Natural killer cell (primary cell): ENCODE data around the gene LRRC8E. TPM values are rescaled to one million over a fixed set of nuclear protein-coding genes. Genes with fewer than 3 reads are reported as not detected.

Source experiments
- ATAC-seq, 3 donors: fragments of 150-1000 bp in 2 of 3; fragments of 200-7000 bp in 1 of 3; cut with Tn5 transposase; 1 replicate in 1 of 3; 2 replicates in 2 of 3; pipeline ENCODE4 v1.10.0; 2021; ENCODE audit warnings: mild to moderate bottlenecking in 2 of 3, moderate library complexity in 2 of 3
- DNase-seq, 2 donors: peaks; one replicate each; pipeline versions ENCODE4 v3.0.0 to v3.0.0-alpha.2; 2013 to 2021; ENCODE audit warnings: mixed read lengths in 1 of 2
- H3K27ac ChIP-seq: one replicate; pipeline ENCODE4 v1.5.1; 2013; ENCODE audit warnings: mild to moderate bottlenecking, low read length
- H3K27me3 ChIP-seq: one replicate; pipeline ENCODE4 v1.6.1; 2013; ENCODE audit warnings: low read length; ENCODE audit not compliant: control insufficient read depth, insufficient read depth
- H3K36me3 ChIP-seq: one replicate; pipeline ENCODE4 v1.6.1; 2013; ENCODE audit warnings: low read length; ENCODE audit not compliant: control insufficient read depth, insufficient read depth
- H3K4me1 ChIP-seq: one replicate; pipeline ENCODE4 v1.6.1; 2013; ENCODE audit warnings: low read length; ENCODE audit not compliant: control insufficient read depth, insufficient read depth
- H3K4me3 ChIP-seq: one replicate; pipeline ENCODE4 v1.5.1; 2013; ENCODE audit warnings: low read length
- H3K9me3 ChIP-seq: one replicate; pipeline ENCODE4 v1.6.1; 2013; ENCODE audit warnings: low read length; ENCODE audit not compliant: control insufficient read depth, insufficient read depth
- H3K27ac Mint-ChIP-seq, 2 donors: one replicate each; pipeline ENCODE4 v1.8.0; 2022; ENCODE audit warnings: mild to moderate bottlenecking in 2 of 2, mixed read lengths in 2 of 2, moderate library complexity in 1 of 2
- H3K27me3 Mint-ChIP-seq, 2 donors: one replicate each; pipeline ENCODE4 v1.8.0; 2022; ENCODE audit warnings: low read depth in 2 of 2, mixed read lengths in 2 of 2
- H3K36me3 Mint-ChIP-seq: one replicate; pipeline ENCODE4 v1.8.0; 2022; ENCODE audit warnings: mixed read lengths
- H3K4me1 Mint-ChIP-seq, 2 donors: one replicate each; pipeline ENCODE4 v1.8.0; 2022; ENCODE audit warnings: mixed read lengths in 2 of 2
- H3K4me3 Mint-ChIP-seq: one replicate; pipeline ENCODE4 v1.8.0; 2022; ENCODE audit warnings: mild to moderate bottlenecking, moderate library complexity, mixed read lengths
- H3K9me3 Mint-ChIP-seq, 2 donors: one replicate each; pipeline ENCODE4 v1.8.0; 2022; ENCODE audit warnings: mixed read lengths in 2 of 2
- WGBS: methylation state at CpG from one replicate; pipeline ENCODE4 v1.1.7; 2013; ENCODE audit warnings: missing lambda C conversion rate; ENCODE audit not compliant: insufficient coverage; 5-methylcytosine and 5-hydroxymethylcytosine counted together
- intact Hi-C: fragments of 100-400 bp; cut with micrococcal nuclease; formaldehyde crosslinking; loops from one replicate; pipeline ENCODE4 v1.14.2; 2022
- total RNA-seq, 4 donors: library from RNA; stranded (reverse); fragments of 120-200 nt in 1 of 4; gene quantifications; one replicate each; pipeline versions ENCODE4 v1.2.3 to v1.2.4, GENCODE V29; 2013 to 2022
- TF ChIP-seq, protein P1 (sequence below): fragments of 200-600 bp; IDR thresholded peaks from one replicate; pipeline ENCODE4 v1.8.0; 2022; ENCODE audit warnings: antibody characterized with exemption

The LRRC8E gene
- total RNA-seq, 3 donors from 2014 or later (not counting 1 experiment from before 2014, with no cell fraction given), result not detected

DNA sequence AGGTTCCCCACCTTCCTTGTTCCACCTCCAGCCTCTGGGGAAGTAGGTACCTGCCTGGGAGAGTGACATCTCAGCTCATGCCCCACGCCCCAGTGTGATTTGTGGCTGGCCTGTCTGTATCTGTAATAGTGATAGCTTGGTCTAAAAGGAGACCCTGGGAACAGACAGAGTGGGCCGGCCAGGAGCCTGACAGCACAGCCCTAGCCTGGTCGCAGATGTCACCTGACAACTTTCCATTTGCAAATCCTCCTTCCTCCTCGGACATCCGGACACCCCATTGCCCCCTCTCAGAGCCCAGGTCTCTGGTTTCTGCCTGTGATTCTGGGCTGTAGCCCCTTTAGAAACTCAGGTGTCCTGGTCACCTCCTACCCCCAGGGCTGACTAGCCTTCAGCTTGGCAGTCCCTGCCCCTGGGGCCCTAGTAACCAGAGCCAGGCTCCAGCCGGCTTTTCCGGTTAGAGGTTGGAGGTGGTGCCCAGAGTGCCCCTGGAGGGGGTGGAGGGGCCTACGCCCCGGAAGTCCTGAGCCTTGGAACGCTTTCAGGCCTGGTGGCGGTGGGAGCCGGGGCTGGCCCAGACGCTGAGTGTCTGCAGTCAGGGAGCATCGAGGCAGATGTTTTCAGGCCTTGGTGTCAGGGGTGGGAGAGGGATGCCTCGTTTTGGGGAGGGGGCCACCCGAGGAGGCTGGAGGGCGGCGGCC, 6.5 kb downstream of the LRRC8E start:
- no peak overlapping the region for H3K4me3 ChIP-seq
- no peaks in the 10 kb centered on the region for H3K36me3 ChIP-seq
- DNase-seq (no peak), ATAC-seq (no peak)
- H3K36me3 Mint-ChIP-seq, result no peaks in the 10 kb centered on the region
- H3K4me1 Mint-ChIP-seq, result no peaks in the 10 kb centered on the region
- intact Hi-C loops, result no loop called here
- no peaks in the 10 kb centered on the region for H3K27me3 ChIP-seq
- TF ChIP-seq, protein P1, sequence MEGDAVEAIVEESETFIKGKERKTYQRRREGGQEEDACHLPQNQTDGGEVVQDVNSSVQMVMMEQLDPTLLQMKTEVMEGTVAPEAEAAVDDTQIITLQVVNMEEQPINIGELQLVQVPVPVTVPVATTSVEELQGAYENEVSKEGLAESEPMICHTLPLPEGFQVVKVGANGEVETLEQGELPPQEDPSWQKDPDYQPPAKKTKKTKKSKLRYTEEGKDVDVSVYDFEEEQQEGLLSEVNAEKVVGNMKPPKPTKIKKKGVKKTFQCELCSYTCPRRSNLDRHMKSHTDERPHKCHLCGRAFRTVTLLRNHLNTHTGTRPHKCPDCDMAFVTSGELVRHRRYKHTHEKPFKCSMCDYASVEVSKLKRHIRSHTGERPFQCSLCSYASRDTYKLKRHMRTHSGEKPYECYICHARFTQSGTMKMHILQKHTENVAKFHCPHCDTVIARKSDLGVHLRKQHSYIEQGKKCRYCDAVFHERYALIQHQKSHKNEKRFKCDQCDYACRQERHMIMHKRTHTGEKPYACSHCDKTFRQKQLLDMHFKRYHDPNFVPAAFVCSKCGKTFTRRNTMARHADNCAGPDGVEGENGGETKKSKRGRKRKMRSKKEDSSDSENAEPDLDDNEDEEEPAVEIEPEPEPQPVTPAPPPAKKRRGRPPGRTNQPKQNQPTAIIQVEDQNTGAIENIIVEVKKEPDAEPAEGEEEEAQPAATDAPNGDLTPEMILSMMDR, result no peak
- H3K9me3 ChIP-seq, result no peaks in the 10 kb centered on the region
- no peak overlapping the region for H3K4me3 Mint-ChIP-seq
- no peak overlapping the region for H3K27ac Mint-ChIP-seq
- no peaks in the 10 kb centered on the region for H3K4me1 ChIP-seq
- no peaks in the 10 kb centered on the region for H3K9me3 Mint-ChIP-seq
- no peak overlapping the region for H3K27ac ChIP-seq
- H3K27me3 Mint-ChIP-seq, result peaks cover 0 to 5% of the 10 kb centered on the region in 2 donors
- 70% methylated on average over 18 of the region's 18 CpGs for WGBS

DNA sequence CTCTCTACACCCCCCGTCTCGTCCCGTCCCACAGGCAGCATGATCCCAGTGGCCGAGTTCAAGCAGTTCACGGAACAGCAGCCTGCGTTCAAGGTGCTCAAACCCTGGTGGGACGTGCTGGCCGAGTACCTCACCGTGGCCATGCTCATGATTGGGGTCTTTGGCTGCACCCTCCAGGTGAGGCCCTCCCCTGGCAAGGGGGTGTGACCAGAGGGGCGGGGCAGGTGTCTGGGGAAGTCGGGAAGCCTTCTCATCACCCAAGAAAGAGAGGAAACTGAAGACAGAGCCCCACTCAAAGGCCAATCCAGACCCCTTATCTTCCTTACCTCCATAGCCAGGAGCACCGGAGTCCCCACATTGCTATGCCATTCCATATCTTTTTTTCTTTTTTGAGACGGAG, 7.3 kb downstream of the LRRC8E start:
- WGBS, result 84% methylated on average over 13 of the region's 13 CpGs
- H3K4me3 Mint-ChIP-seq, result no peak overlapping the region
- intact Hi-C loops, result no loop called here
- H3K4me1 ChIP-seq, result no peaks in the 10 kb centered on the region
- ATAC-seq, result no peak
- no peaks in the 10 kb centered on the region for H3K36me3 ChIP-seq
- no peak for DNase-seq
- H3K27ac ChIP-seq, result no peak overlapping the region
- H3K27me3 Mint-ChIP-seq, result peaks cover 0 to 5% of the 10 kb centered on the region in 2 donors
- no peak overlapping the region for H3K4me3 ChIP-seq
- H3K27me3 ChIP-seq, result no peaks in the 10 kb centered on the region
- TF ChIP-seq, protein P1, result no peak
- no peaks in the 10 kb centered on the region for H3K9me3 Mint-ChIP-seq
- H3K27ac Mint-ChIP-seq, result no peak overlapping the region
- H3K9me3 ChIP-seq, result no peaks in the 10 kb centered on the region
- H3K36me3 Mint-ChIP-seq, result no peaks in the 10 kb centered on the region
- H3K4me1 Mint-ChIP-seq, result no peaks in the 10 kb centered on the region

DNA sequence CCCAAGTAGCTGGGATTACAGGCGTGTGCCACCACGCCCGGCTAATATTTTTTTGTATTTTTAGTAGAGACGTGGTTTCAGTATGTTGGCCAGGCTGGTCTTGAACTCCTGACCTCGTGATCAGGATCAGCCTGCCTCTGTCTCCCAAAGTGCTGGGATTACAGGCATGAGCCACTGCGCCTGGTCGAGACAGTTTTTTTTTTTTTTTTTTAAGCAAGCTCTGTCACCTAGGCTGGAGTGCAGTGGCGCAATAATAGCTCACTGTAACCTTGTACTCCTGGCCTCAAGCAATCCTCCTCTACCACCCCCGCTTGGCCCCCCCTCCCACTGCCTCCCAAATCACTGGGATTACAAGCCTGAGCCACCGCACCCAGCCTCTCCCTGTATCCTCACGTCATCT, 9.0 kb downstream of the LRRC8E start:
- no peaks in the 10 kb centered on the region for H3K36me3 ChIP-seq
- Mint-ChIP-seq H3K4me1 (no peaks in the 10 kb centered on the region), H3K4me3 (no peak overlapping the region), H3K9me3 (no peaks in the 10 kb centered on the region), H3K27ac (no peak overlapping the region), H3K36me3 (no peaks in the 10 kb centered on the region), H3K27me3 (peaks cover 0 to 5% of the 10 kb centered on the region in 2 donors)
- H3K4me3 ChIP-seq, result no peak overlapping the region
- TF ChIP-seq, protein P1, result no peak
- no peak for ATAC-seq
- WGBS, result 90% methylated on average over 11 of the region's 11 CpGs
- H3K9me3 ChIP-seq, result no peaks in the 10 kb centered on the region
- H3K27me3 ChIP-seq, result no peaks in the 10 kb centered on the region
- H3K27ac ChIP-seq, result no peak overlapping the region
- DNase-seq, result no peak
- no peaks in the 10 kb centered on the region for H3K4me1 ChIP-seq
- intact Hi-C loops, result no loop called here

DNA sequence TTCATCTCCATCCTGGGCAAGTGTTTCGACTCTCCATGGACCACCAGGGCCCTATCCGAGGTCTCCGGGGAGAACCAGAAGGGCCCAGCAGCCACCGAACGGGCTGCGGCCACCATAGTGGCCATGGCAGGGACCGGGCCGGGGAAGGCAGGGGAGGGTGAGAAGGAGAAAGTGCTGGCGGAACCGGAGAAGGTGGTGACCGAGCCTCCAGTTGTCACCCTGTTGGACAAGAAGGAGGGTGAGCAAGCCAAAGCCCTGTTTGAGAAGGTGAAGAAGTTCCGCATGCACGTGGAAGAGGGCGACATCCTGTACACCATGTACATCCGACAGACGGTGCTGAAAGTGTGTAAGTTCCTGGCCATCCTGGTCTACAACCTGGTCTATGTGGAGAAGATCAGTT, 10.7 kb downstream of the LRRC8E start:
- intact Hi-C loops, result no loop called here
- Histone ChIP-seq H3K9me3 (no peaks in the 10 kb centered on the region), H3K36me3 (no peaks in the 10 kb centered on the region), H3K4me1 (peaks cover 9% of the 10 kb centered on the region), H3K4me3 (no peak overlapping the region), H3K27me3 (no peaks in the 10 kb centered on the region), H3K27ac (no peak overlapping the region)
- Mint-ChIP-seq H3K27me3 (peaks cover 0 to 8% of the 10 kb centered on the region in 2 donors), H3K27ac (no peak overlapping the region), H3K4me1 (peaks cover 9 to 12% of the 10 kb centered on the region in 2 donors), H3K36me3 (no peaks in the 10 kb centered on the region), H3K4me3 (no peak overlapping the region), H3K9me3 (no peaks in the 10 kb centered on the region)
- 94% methylated on average over 16 of the region's 16 CpGs for WGBS
- DNase-seq (no peak), ATAC-seq (no peak)
- TF ChIP-seq, protein P1, result no peak
